Epidermal melanocyte (primary cell): ENCODE data around the gene BASP1.
"Not testable (repeated sequence)": the region's sequence is repeated elsewhere in the genome, so short reads cannot be mapped to it uniquely, and the experiment has no call there.

ENCODE experiments used
- DNase-seq: peaks from one replicate; pipeline ENCODE4 v3.0.0; 2011; ENCODE audit warnings: low spot score; ENCODE audit not compliant: insufficient read length

BASP1 gene

DNA sequence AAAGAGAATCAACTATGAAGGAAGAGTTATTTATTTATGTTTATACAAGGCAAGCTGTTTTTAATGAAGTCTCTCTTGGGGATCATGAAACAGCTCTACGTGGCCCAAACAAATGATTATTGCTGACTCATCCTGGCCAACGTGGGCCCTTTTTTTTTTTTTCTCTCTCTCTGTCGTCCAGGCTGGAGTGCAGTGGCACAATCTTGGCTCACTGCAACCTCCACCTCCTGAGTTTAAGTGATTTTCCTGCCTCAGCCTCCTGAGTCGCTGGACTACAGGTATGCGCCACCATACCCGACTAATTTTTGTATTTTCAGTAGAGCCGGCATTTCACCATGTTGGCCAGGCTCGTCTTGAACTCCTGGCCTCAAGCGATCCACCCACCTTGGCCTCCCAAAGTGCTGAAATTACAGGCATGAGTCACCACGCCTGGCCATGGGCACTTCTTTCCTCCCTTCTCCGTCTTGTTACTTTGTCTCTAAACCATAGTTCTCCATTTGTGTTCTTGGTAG is 98.3 kb downstream of the BASP1 start:
- peak; percentile 27 for DNase-seq

- no peak for DNase-seq
Observed at GRCh38 chr5:17316970-17317459, 99.6 kb downstream of the BASP1 start.

DNA sequence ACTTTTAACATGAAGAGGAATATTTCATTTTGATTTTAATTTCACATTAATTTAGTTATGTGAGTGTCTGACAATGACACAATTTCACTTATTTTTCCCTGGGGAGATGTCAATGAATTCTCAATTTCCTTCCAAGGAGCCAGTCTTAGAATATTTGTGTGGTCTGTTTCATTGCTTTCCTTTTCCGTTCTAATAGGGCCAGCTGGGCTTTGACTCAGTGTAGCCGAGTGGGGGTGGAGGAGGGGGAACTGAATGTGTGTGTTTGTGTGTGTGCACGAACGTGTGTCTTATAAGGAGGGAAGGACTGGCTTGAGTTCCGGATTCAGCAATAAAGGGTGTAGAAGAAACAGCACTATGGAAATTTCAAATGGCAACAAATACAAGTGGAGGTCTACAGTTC is 100.0 kb downstream of the BASP1 start:
- DNase-seq: no peak

DNA sequence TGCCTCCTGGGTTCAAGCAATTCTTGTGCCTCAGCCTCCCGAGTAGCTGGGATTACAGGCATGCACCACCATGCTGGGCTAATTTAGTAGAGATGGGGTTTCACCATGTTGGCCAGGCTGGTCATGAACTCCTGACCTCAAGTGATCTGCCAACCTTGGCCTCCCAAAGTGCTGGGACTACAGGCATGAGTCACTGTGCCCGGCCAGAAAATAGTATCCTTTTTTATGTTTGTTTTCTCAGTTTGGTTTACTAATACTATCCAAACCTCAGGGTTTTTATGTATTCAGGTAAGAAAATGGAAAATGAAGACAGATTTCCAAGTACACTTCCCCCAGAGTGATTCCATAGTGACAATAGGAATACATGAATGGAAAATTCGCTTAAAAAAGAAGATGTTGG is 101.7 kb downstream of the BASP1 start:
- not testable (repeated sequence) for DNase-seq

- DNase-seq: no peak
Observed at GRCh38 chr5:17325770-17326599, 108.6 kb downstream of the BASP1 start.
